ENCODE measurements around the gene AP4B1. TPM values are rescaled to one million over a fixed set of nuclear protein-coding genes. Genes with fewer than 3 reads are reported as not detected.

The AP4B1 gene
- total RNA-seq, 1 donor from 2014 or later: 31.1 TPM

DNA sequence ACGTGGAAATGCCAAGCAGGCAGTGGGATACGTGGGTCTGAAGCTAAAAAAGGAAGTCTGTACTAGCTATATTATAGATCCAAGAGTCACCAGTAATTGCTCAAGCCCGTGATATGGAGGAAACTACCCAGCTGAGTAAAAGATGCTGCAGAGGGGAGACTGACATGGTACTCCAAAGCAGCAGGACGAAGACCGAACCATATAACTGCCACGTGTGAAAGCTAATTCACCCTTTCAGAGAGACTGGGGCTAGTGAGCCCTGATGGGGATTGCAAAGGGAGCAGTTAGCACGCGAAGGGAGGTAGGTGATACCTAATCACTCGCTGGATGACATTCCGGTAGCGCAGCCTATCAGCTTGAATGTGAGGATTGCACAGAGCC lies 316 bp downstream of the AP4B1 start:
- no peak for DNase-seq
- Mint-ChIP-seq H3K4me3 (ENCODE audit: unreplicated experiment) (peak overlapping the region; percentile 91), H3K27ac (ENCODE audit: unreplicated experiment) (peak overlapping the region; percentile 69), H3K27me3 (ENCODE audit: unreplicated experiment) (peaks cover 4% of the 10 kb centered on the region), H3K9me3 (ENCODE audit: unreplicated experiment) (peaks cover 12% of the 10 kb centered on the region), H3K4me1 (ENCODE audit: low read depth, unreplicated experiment) (peaks cover 11% of the 10 kb centered on the region), H3K36me3 (ENCODE audit: unreplicated experiment) (no peaks in the 10 kb centered on the region)
- TF ChIP-seq, protein P1, sequence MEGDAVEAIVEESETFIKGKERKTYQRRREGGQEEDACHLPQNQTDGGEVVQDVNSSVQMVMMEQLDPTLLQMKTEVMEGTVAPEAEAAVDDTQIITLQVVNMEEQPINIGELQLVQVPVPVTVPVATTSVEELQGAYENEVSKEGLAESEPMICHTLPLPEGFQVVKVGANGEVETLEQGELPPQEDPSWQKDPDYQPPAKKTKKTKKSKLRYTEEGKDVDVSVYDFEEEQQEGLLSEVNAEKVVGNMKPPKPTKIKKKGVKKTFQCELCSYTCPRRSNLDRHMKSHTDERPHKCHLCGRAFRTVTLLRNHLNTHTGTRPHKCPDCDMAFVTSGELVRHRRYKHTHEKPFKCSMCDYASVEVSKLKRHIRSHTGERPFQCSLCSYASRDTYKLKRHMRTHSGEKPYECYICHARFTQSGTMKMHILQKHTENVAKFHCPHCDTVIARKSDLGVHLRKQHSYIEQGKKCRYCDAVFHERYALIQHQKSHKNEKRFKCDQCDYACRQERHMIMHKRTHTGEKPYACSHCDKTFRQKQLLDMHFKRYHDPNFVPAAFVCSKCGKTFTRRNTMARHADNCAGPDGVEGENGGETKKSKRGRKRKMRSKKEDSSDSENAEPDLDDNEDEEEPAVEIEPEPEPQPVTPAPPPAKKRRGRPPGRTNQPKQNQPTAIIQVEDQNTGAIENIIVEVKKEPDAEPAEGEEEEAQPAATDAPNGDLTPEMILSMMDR (IDR thresholded peaks at IDR 0.05; ENCODE audit: partially characterized antibody, unreplicated experiment): no peak

DNA sequence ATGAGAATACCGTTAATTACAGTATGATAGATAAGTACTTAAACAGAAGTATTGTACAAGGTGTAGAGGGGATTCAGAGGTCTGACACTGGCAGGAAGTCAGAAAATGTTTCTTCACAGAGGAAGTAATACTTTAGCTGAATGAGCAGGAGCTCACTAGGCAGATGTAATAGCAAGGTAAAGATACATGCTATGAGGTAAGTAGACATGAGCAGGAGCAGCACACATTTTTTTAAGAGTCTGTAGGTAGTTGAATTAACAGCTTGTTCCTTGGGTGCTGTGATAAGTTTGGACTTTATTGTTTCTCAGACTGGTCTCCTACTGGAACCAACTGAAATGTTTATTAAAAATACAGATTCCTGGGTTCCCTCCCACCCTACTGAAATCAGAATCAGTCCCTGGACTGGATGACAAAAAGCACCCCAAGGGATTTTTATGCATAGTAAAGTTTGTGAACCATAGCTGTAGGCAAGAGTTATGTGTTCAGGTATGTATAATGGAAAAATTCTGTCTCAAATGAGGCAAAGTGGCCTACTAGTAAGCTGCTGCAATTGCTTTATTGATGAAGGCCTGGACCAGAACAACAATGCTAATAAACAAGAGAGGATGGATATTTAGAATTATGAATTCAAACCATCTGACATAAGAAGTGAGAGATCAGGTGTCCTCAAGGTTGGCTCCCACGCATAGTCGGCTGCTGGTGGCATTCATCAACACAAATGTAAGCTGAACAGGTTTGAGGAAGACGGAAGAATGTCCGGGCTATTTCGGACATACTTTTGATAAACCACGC lies 902 bp downstream of the AP4B1 start:
- Mint-ChIP-seq H3K27ac (ENCODE audit: unreplicated experiment) (peak overlapping the region; percentile 69), H3K27me3 (ENCODE audit: unreplicated experiment) (peaks cover 4% of the 10 kb centered on the region), H3K4me3 (ENCODE audit: unreplicated experiment) (peak overlapping the region; percentile 91), H3K4me1 (ENCODE audit: low read depth, unreplicated experiment) (peaks cover 11% of the 10 kb centered on the region), H3K36me3 (ENCODE audit: unreplicated experiment) (no peaks in the 10 kb centered on the region), H3K9me3 (ENCODE audit: unreplicated experiment) (peaks cover 12% of the 10 kb centered on the region)
- TF ChIP-seq, protein P1 (IDR thresholded peaks at IDR 0.05; ENCODE audit: partially characterized antibody, unreplicated experiment): no peak
- no peak for DNase-seq

DNA sequence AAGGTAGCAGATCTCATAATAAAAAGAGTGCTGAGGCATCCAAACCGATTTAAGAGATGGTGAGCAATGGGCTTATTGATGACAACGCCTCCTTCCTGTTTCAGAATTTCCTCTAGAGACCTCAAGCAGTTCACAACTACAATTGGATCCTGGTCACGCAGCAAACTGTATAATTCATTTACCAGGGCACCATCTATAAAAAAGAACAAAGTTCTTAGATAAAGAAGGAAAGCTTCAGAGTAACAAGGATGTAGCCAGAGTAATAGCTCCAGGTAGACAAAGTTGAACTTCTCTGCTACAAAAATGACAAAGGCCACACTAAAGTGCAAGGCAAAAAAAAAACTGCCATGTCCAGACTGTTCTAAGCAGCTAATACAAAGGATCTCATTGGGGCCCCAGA lies 3.4 kb downstream of the AP4B1 start:
- no peak for DNase-seq
- Mint-ChIP-seq H3K4me1 (ENCODE audit: low read depth, unreplicated experiment) (peaks cover 9% of the 10 kb centered on the region), H3K9me3 (ENCODE audit: unreplicated experiment) (peaks cover 12% of the 10 kb centered on the region), H3K36me3 (ENCODE audit: unreplicated experiment) (no peaks in the 10 kb centered on the region), H3K27me3 (ENCODE audit: unreplicated experiment) (peaks cover 4% of the 10 kb centered on the region), H3K27ac (ENCODE audit: unreplicated experiment) (no peak overlapping the region), H3K4me3 (ENCODE audit: unreplicated experiment) (no peak overlapping the region)
- TF ChIP-seq, protein P1 (IDR thresholded peaks at IDR 0.05; ENCODE audit: partially characterized antibody, unreplicated experiment): no peak

DNA sequence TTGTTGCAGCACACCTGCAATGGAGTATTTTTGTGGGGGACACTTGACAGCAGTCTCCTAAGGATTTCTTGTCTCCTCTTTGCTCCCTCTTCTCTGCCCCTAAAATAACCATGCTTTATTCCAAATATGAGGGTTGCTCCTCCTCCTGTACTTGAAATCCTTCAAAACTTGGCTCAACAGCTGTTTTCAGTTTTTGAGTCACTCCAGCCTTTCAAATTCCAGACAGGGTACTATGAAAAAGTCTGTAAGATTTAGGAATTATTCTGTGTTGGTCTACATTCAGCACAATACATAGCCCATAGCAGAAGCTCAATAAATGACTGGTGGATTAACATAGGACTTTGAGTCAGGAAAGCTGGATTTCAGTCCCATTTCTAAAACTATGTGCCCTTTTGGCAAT lies 5.5 kb downstream of the AP4B1 start:
- no peak overlapping the region for H3K4me3 Mint-ChIP-seq (ENCODE audit: unreplicated experiment)
- H3K4me1 Mint-ChIP-seq (ENCODE audit: low read depth, unreplicated experiment): peaks cover 7% of the 10 kb centered on the region
- no peaks in the 10 kb centered on the region for H3K36me3 Mint-ChIP-seq (ENCODE audit: unreplicated experiment)
- TF ChIP-seq, protein P1 (IDR thresholded peaks at IDR 0.05; ENCODE audit: partially characterized antibody, unreplicated experiment): no peak
- peaks cover 3% of the 10 kb centered on the region for H3K9me3 Mint-ChIP-seq (ENCODE audit: unreplicated experiment)
- H3K27ac Mint-ChIP-seq (ENCODE audit: unreplicated experiment): no peak overlapping the region
- no peaks in the 10 kb centered on the region for H3K27me3 Mint-ChIP-seq (ENCODE audit: unreplicated experiment)
- no peak for DNase-seq

DNA sequence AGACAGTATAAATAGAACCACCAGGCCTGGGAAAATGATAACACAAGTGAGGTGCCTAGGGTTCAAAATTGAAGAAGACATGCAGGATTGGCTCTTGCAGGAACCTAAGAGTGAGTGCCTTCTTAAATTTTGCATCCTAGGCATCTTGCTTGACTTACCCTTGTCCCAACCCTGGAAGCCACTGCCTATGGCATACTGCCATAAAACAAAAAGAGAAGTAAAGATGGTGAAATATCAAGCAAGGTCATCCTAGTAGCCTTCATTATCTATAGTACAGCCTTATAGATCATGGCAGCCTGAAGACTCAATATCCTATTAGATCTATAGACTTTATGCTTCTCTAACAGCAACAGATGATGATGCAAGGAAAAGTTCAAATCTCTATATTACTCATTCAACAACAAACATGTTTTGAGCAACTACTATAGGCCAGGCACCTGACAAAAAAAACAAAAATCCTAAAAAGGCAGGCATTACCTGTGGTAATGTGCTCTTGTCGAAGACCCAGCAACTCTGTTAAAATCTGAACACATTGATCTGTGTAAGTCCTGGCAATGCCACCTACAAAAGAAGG lies 6.3 kb downstream of the AP4B1 start:
- H3K27me3 Mint-ChIP-seq (ENCODE audit: unreplicated experiment): no peaks in the 10 kb centered on the region
- H3K27ac Mint-ChIP-seq (ENCODE audit: unreplicated experiment): peak overlapping the region; percentile 14
- TF ChIP-seq, protein P1 (IDR thresholded peaks at IDR 0.05; ENCODE audit: partially characterized antibody, unreplicated experiment): no peak
- no peak for DNase-seq
- peaks cover 1% of the 10 kb centered on the region for H3K9me3 Mint-ChIP-seq (ENCODE audit: unreplicated experiment)
- H3K4me3 Mint-ChIP-seq (ENCODE audit: unreplicated experiment): no peak overlapping the region
- H3K36me3 Mint-ChIP-seq (ENCODE audit: unreplicated experiment): no peaks in the 10 kb centered on the region
- peaks cover 1% of the 10 kb centered on the region for H3K4me1 Mint-ChIP-seq (ENCODE audit: low read depth, unreplicated experiment)
